Activated CD4-positive, CD25-positive, alpha-beta regulatory T cell treated with anti-CD3 and anti-CD28 coated beads, Interleukin-2, amount 50 U/mL, for 16 hours (primary cell): ENCODE data around the gene NAV3.

Experiments
- DNase-seq: peaks from one replicate; pipeline ENCODE4 v3.0.0-alpha.2; 2020; ENCODE audit warnings: low read depth, low spot score

NAV3 gene

DNA sequence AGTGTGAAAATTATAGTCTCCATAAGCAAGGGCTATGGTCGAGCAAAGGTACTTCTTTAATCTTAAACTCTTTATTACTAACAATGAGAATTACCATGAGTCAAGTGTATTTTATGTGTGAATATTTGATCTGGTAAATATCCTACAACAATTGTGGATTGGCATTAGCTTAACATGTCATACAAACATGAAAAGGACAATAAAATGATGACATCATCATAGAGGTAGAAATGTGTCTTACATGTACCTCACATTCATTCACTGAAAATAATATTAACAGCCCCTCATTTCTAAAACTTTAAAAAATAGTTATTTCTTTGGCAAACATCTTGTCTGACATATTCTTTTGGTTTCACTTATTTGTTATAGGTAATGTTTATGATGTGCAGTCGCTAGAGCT lies 355.0 kb downstream of the NAV3 start:
- DNase-seq: no peak

DNA sequence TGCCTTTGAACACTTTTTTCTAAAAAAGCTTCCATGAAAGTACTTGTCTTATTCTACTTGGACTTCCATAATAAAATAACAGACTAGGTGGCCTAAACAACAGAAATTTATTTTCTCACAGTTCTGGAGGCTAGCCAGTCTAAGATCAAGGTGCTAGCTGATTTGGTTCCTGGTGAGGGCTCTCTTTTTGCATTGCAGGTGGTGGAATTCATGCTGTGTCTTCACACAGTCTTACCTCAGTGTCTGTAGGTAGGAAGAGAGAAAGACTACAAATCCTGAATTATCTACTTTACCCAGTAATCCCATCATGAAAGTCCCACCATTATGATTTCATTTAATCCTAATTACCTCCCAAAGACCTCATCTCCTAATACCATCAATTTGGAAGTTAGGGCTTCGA lies 356.0 kb downstream of the NAV3 start:
- no peak for DNase-seq

DNA sequence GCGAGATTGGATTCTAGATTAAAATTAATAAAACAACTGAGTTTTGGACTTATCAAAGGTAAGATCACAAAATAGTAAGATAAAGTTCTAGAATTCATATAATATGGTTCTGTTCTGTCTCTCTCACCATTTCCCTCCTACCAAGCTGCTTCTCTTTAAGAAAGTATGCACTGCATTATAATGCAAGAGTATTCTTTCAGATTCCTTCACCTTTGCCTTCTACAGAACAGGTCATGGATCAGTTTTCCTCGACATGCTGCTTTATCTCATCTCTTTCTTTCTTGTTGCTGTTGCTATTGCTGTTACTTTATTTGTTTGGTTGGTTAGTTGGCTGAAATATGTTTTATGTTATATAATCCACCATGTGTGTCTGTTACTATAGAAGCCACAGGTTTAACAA lies 357.0 kb downstream of the NAV3 start:
- no peak for DNase-seq

DNA sequence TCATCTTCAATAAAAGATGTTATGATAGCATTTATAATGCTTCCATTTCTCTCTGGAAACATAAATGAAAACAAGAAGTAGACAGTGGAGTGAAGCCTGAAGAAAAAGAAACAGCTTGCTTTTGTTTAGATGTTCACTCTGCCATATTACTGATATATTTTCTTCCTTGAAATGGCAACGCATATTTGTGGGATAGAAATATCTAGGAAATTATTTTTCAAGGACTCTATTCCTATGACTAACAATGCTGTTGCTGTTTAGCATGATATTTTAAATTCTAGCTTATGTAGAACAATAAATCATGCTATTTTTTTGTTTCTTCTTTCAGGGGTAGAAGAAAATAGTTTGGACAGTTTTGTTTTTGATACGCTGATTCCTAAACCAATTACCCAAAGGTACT lies 359.0 kb downstream of the NAV3 start:
- no peak for DNase-seq

DNA sequence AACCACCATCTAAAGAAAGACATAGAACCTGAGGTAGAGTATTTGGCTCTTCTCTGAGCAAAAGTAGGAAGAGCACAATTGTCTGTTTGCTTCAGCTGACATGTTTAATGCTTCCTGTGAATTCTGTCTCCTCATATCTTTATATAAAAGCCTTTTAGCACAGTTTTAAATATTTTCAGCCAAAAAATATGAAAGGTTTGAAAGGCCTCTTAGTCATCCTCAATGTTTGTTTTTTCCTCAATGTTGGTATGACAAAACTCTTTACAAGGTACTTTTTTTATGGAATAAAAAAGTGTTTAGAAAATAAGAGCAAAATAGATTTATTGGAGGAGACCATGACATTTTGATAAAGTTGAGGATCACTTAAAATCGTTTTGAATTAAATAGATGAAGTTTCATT lies 360.9 kb downstream of the NAV3 start:
- DNase-seq: no peak

DNA sequence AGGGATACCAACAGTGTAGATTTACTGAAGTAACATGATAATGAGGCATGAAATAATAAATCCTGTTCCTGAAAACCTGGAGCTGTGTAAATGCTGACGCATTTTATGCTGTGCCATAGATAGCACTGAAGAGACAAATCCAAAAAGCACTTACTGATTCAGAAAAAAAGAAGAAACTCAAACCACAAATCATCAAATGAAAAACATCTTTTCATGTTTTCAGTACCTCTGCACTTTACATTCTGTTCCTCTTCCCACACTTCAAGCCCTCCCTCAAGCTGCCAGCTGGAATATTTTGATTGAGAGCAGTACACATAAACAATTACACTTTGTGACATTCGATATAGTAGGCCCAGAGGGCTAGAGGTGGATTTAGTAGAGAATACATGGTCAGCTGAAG lies 362.3 kb downstream of the NAV3 start:
- DNase-seq: no peak

DNA sequence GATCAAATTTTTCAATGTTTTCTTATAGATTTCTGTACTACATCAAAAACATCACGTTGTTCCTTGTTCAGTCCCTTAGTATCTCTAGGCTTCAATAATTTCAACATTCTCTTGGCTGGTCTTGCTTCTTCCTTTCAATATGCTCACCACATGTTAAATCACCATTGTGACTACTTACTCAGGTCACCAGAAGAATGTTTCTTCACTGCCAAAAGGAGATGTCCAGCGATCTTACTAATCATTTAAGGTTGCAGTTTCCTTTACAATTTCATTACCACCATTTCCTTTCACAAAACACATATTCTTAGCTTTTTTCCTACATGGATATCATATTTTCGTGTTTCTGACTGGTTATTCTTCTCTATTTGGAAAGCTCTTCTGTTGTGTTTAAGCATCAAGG lies 363.8 kb downstream of the NAV3 start:
- no peak for DNase-seq

DNA sequence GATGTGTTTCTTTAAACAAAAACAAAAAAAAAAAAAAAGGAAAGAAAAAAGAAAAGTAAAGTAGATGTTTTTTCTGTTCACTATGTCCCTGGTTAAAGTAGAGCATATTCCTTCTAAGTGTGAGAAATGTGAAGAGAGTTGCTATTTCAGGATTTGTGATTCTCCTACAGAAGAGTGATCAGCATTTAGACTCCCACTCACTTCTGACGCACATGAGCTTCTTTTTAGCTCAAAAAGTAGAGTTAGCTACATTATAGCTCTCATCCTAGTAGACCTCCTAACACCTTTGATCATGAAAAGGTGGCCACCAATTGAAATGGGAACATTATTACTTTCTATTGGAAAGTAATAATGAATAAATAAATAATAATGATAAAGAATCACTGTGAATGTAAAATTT lies 368.2 kb downstream of the NAV3 start:
- DNase-seq: no peak

DNA sequence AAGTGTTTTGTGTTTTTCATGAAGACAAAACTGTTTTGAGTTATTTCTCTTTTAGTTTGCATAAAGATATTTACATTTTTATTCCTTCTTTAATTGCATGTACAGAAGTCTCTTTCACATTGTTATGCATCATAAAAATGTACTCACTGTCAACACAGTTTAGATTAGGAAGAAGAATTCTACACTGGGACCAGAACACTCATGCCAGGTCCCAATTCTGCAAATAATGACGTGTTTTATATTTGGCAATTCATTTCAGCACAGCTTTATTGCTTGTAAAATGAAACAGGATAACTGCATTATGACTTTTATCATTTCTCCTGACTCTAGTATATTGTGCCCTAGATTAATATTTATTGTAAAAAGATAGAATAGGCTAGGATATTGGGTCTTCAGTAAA lies 369.2 kb downstream of the NAV3 start:
- DNase-seq: no peak

DNA sequence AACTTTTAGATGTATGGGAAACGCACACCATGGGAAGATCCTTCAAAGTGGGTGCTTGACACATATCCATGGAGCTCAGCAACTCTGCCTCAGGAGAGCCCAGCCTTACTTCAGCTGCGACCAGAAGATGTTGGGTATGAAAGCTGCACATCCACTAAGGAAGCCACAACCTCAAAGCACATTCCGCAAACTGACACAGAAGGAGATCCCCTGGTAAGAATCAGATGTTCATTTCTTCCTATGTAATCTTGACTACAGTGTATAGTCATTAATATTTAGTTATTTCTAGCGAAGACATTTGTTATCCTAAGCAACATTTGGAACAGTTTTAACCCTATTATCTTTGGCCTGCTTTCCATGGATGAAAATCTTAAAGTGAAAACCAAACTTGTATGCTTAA lies 374.2 kb downstream of the NAV3 start:
- no peak for DNase-seq

DNA sequence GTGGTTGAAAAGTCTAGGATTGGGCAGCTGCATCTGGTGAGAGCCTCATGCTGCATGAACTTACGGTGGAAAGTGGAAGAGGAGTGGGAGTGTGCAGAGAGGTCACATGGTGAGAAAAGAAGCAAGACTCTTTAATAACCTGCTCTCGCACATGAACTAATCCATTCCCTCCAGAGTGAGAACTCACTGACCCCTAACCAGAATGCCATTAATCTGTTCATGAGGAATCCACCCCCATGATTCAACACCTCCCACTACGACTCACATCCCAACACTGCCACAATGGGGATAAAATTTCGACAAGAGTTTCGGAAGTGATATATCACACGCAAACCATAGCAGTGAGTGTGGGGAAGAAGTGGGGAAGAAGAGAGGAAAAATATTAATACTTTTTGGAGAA lies 377.4 kb downstream of the NAV3 start:
- no peak for DNase-seq

DNA sequence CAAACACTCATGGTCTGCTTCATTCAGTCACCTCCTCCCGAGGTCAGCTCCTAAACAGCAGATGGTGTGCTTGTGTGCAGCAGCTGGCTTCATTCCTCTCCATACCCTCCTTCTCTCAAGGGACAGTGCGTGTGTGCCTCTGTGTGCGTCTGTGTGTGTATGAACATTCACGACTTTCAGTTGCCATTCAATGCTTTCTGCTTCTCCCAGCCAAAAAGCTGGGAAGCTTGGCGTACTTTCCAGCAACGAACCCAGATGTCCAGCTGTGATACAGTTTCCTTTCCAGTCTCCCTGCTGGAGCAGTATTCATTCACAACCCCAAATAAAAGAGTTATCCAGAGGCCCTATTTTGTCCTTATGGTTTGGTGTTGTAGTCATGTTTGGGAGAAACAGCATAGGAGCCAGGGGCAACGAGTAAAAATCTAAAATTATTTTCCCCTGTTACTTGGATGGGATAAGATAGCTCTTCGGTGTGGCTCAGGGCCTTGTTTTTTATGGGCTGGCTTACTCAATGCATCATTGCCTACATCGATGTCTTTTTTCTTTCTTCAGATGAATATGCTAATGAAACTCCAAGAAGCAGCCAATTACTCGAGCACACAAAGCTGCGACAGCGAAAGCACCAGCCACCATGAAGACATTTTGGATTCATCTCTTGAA lies 379.3 kb downstream of the NAV3 start:
- DNase-seq: no peak

DNA sequence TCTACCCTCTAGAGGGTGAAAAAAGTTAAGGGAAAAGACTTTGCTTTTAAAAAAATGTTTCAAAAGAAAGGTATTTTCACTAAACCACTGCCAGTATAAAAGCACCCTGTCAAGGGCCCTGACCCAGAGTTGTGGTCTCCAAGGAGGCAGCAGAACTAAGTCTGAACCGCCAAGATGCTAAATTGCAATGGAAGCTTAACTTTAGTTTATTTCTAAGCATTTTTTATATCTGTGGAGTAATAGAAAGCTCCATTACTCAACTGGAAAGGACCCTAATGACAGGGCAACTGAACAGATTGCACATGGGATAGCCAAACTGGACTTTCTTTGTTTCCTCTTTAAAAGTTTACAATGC lies 379.8 kb downstream of the NAV3 start:
- no peak for DNase-seq

DNA sequence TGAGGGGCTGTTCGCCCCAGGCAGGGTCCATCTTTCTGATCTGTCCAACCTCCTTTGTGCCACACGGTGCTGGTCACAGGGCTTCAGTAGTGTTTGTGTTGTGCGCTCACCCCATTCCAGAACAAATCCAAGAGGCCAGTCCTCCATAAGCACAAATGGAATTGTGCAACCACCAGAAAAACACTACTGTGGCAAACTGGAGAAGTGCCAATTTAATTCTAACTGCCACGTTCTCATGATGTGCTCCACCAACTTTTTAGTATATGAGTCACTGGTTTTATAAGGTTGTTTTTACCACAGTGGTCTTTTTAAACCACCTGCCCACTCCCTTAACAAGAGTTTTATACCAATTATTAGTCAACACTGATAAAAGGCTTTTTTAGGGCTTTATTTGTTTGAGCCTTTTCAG lies 380.2 kb downstream of the NAV3 start:
- DNase-seq: no peak

DNA sequence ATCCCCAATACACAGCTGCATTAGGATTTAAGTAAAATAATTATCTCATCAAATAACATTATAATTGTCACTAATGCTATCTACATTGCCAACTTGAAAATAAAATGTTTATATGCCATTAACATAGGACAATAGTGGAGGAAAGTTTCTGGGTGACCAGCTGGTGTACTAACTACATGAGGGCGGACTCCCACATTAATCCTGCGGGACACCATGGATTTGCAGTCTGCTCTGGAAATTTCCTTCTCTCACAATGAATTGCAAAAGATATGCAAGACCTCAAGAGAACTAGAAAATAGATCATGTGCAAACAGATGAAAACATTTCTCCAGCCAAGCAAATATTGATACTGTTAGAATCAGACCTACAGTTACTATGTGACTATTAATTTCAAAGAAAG lies 390.1 kb downstream of the NAV3 start:
- no peak for DNase-seq

DNA sequence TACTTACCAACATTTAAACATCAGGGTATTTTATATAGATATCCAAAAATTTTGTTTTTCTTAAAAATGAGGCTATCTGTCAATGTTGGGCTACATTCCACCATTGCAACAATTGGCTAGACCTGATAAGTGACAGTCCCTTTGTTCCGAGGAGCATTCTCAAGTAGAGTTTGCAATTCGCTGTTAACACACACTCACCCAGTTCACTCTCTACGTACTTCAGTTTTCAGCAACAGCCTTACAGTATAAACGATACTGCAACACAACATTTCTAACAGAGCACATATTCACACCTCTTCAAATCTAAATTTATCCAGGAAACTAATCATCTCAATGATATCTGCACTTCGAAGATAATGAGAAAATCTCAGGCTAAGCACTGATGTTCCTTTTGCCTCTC lies 393.5 kb downstream of the NAV3 start:
- no peak for DNase-seq

DNA sequence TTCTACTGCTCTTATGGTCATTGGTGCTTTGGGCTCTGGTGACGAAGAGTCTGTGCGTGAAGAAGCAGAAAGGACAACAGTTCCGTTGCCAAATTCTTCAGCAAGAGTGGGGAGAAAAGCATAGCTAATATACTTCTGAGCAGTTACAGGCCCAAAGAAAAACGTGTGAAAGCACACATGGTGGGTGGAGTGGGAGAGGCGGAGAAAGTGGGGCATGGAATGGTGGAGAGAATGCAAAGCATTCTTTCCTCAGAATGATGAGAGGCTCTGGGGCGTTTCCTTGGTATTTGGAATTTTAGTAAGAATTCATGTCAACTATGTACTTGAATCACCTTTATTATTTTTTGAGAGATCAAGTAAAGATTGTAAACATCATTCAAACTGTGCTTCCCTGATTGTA lies 396.1 kb downstream of the NAV3 start:
- no peak for DNase-seq

DNA sequence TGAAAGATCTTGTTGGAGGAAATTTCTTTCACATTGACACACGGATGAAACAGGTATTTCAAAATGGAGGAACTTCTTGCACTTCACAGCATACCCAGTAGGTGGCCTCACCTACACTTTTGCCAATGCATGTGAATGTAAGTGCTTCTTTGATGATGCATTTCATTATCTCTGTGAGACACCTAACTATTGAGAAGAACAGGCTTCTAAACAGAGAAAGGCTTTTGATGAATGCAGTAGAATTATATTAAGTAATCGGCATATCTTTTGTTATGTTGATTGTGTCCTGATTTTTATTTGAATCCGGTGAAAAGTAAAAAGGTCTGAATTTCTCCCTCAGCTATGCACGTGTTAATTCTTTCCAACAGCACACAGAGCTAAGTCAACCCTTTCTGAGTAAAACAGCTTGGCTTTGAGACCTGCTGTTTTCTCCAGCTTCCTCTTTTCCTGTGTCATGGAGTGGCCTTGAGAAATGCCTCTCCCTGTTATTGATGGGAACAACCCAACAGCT lies 399.0 kb downstream of the NAV3 start:
- no peak for DNase-seq

DNA sequence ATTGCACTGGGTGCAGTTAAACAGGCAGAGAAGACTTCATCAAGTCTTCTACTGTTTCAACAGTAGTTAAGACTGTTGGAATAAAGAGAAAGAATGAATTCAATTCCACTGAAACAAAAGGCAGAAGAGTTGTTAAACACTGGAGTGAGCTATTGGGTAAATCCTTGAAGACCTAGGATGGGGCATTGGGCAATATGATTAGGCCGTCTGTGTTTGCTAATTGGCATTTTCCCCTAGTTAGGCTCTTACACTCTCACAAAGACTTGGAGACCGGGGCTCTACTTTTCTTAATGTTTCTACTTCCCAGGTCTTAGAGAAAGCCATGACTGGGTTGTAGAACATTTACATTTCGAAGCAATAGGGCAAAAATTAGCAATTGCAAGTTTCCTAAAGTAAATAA lies 402.1 kb downstream of the NAV3 start:
- DNase-seq: no peak

DNA sequence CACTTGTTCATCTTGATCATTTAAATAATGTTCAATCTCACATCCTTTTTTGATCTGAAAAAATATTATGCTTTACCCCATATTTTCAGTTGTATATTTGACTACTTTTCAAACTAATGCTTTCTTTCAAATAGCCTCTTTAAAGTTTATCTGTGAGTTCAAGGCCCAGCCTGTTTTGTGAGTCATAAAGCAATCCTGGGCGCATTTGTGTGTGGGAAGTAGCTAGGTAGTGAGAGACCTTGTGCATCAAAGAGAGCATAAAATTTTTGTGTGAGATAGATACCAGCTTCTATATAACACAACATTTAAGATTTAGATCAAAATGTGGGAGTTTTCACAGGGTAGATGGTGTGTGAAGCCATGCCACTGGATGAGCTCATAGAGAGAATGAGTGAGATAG lies 405.6 kb downstream of the NAV3 start:
- no peak for DNase-seq

DNA sequence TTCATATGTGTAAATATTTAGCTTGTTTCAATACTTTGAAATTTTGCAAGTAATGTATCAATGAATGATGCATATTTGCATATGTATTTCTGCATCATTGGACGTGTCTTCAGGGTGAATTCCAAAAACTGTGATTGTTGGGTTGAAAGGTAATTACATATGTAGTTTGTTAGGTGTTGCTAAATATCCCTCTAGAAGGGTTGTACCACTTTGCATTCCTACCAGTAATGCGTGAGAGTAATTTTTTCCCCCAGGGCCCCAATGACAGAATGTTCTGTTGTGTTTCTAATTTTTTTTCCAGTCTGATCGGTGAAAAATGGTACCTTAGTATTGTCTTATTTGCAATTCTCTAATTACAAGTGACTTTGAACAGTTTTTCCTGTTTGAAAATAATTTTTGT lies 408.9 kb downstream of the NAV3 start:
- no peak for DNase-seq

DNA sequence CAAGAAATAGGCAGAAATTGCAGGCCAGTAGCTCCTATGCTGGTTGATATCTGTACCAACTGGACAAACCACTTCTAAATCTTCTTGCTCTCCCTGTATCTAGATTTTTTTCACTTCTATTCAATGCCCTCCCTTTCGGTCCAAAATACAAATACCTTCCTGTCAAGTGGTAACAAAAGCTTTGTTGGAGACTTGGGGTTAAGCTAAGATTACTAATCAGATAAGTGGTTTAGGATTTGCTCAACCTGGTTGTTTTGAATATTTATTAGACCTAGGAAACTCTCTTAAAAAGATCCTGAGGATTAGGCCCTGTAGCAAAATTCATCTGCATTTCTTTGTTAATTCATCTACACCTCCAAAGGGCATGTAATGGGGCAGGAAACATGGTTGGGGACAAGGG lies 410.1 kb downstream of the NAV3 start:
- DNase-seq: no peak

DNA sequence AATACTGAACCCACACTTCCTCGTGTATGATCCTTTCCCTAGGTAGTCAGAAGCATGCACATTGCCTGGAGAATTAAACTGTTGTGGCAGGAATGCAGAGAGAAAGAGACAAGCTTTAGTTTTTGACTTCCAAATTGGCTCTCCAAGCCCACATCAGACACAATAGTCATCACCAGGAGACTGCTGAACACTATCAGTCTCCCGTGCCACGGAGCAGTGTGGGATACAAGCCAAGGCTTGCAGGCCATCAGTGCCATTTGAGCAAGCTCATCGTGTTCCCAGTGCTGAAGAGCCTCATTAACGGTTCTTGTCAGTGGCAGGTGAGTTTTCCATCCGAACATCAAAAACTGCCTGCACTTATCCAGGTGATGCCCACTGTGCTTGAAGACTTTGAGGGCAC lies 410.8 kb downstream of the NAV3 start:
- no peak for DNase-seq

DNA sequence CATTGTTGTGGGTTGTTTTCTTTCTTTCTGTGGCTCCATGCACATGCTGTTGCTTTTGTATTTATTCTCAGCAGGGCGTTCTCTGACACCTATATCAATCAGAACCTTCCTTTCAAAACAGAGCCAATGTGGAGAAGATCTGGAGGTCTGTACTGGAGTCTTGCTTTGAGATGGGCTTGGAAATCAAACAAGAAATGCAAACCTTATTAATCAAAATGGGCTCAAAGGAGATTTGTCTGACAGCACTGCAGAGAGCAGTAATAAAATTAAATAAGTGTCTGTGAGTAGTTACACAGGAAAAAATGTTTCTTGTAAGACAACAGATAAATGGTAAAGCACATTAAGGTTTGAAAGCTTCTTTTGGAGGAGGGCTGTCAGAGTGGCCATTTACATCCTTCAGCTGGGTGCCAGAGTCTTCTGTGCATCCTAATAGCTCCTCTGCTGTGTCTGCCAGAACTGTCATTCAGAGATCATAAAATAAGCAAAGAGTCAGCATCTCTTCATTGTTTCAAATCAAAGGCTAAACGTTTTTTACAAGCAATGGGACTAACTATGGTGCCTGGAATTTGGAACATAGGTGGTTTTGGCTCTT lies 414.3 kb downstream of the NAV3 start:
- DNase-seq: no peak
